HL-60 (cell line): Measurements from ENCODE around the gene CHST3.

Experiments used
- DNase-seq, 2 experiments: peaks; one replicate each; pipeline ENCODE4 v3.0.0-alpha.2; 2010 to 2020; ENCODE audit warnings: low read depth in 1 of 2, low spot score in 1 of 2
- H3K27ac ChIP-seq: fragments of 250-450 bp; sonication (Bioruptor Pico); replicated peaks from 2 replicates; pipeline ENCODE4 v1.5.1; 2020; ENCODE audit warnings: mild to moderate bottlenecking, moderate library complexity
- H3K27me3 ChIP-seq: fragments of 250-450 bp; sonication (Bioruptor Pico); 2 replicates; pipeline ENCODE4 v1.5.1; 2021; ENCODE audit warnings: mild to moderate bottlenecking, moderate library complexity; ENCODE audit not compliant: insufficient read depth, poor library complexity, severe bottlenecking
- H3K4me3 ChIP-seq: replicated peaks from 2 replicates; pipeline ENCODE4 v1.5.1; 2011; ENCODE audit warnings: mild to moderate bottlenecking, control low read depth, low read length; ENCODE audit not compliant: insufficient read depth
- GABPA ChIP-seq: IDR thresholded peaks from 2 replicates; pipeline ENCODE4 v1.6.1; 2012; ENCODE audit warnings: low read depth
- POLR2AphosphoS5 ChIP-seq: IDR thresholded peaks from 2 replicates; pipeline ENCODE4 v1.6.1; 2012; ENCODE audit warnings: low read depth
- SPI1 ChIP-seq: IDR thresholded peaks from 2 replicates; pipeline ENCODE4 v1.6.1; 2012; ENCODE audit warnings: low read depth, mild to moderate bottlenecking, borderline replicate concordance
- TF ChIP-seq, protein P1 (sequence below): IDR thresholded peaks from one replicate; pipeline ENCODE4 v1.5.1; 2011; ENCODE audit warnings: low read length, control low read depth, inconsistent platforms; ENCODE audit not compliant: insufficient read depth
- TF ChIP-seq, protein P2 (sequence below): IDR thresholded peaks from 2 replicates; pipeline ENCODE4 v1.6.1; 2012; ENCODE audit warnings: low read depth; ENCODE audit not compliant: insufficient replicate concordance

Gene CHST3

DNA sequence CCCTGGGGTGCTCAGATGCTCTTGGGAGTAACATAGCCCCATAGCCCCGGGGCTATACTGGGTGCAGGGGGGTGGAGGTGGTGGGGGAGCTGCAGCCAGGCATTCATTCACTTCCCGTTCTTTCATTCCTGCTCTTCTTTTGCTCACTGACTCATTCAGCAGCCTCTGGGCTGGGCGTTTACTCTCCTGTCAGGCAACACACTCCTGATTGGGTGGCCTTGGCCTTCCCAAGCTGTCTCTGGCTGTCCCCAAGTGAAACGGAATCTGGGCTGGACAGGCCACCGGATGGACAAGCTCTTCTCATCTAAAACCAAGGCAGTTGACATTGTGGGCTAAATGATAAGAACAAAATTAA lies 34.6 kb downstream of the CHST3 start:
- Histone ChIP-seq H3K27ac (no peak overlapping the region), H3K4me3 (no peak overlapping the region), H3K27me3 (no peaks in the 10 kb centered on the region)
- TF ChIP-seq GABPA (no peak), SPI1 (no peak), POLR2AphosphoS5 (no peak)
- TF ChIP-seq, protein P1, sequence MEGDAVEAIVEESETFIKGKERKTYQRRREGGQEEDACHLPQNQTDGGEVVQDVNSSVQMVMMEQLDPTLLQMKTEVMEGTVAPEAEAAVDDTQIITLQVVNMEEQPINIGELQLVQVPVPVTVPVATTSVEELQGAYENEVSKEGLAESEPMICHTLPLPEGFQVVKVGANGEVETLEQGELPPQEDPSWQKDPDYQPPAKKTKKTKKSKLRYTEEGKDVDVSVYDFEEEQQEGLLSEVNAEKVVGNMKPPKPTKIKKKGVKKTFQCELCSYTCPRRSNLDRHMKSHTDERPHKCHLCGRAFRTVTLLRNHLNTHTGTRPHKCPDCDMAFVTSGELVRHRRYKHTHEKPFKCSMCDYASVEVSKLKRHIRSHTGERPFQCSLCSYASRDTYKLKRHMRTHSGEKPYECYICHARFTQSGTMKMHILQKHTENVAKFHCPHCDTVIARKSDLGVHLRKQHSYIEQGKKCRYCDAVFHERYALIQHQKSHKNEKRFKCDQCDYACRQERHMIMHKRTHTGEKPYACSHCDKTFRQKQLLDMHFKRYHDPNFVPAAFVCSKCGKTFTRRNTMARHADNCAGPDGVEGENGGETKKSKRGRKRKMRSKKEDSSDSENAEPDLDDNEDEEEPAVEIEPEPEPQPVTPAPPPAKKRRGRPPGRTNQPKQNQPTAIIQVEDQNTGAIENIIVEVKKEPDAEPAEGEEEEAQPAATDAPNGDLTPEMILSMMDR: no peak
- TF ChIP-seq, protein P2, sequence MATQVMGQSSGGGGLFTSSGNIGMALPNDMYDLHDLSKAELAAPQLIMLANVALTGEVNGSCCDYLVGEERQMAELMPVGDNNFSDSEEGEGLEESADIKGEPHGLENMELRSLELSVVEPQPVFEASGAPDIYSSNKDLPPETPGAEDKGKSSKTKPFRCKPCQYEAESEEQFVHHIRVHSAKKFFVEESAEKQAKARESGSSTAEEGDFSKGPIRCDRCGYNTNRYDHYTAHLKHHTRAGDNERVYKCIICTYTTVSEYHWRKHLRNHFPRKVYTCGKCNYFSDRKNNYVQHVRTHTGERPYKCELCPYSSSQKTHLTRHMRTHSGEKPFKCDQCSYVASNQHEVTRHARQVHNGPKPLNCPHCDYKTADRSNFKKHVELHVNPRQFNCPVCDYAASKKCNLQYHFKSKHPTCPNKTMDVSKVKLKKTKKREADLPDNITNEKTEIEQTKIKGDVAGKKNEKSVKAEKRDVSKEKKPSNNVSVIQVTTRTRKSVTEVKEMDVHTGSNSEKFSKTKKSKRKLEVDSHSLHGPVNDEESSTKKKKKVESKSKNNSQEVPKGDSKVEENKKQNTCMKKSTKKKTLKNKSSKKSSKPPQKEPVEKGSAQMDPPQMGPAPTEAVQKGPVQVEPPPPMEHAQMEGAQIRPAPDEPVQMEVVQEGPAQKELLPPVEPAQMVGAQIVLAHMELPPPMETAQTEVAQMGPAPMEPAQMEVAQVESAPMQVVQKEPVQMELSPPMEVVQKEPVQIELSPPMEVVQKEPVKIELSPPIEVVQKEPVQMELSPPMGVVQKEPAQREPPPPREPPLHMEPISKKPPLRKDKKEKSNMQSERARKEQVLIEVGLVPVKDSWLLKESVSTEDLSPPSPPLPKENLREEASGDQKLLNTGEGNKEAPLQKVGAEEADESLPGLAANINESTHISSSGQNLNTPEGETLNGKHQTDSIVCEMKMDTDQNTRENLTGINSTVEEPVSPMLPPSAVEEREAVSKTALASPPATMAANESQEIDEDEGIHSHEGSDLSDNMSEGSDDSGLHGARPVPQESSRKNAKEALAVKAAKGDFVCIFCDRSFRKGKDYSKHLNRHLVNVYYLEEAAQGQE: no peak
- no peak for DNase-seq

DNA sequence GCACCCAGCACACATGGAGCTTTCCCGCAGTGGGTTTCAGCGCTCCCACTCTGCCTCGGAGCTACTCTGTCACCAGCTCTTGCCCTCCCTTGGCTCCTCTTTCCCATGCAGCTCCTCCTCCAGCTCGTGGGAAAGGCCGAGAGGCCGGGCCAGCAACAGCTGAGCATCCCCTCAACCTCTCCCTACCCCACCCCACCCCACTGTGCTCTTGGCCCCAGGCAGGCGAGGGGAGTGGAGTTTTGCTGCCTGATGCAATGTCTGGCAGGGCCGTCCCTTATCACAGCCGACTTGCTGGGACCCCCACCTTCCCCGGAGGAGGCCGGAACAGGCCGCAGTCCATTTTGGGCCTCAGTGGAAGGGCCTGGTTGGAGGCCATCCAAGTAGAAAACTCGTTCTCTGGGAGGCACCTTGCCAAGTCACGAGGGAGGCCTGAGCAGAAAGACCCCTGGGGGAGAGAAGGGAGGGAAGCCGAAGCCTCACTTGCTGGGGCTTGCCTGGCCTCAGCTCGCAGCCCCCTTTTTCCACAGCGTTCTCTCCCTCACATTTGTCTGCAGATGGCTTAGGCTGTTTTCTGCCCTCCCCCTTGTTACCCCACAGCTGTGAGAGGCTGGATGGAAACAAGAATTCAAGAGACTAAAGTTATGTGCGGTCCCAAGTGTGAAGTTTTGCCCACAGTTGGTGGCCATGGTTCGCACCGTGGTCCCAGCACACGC lies 35.3 kb downstream of the CHST3 start:
- no peak overlapping the region for H3K27ac ChIP-seq
- TF ChIP-seq POLR2AphosphoS5 (no peak), GABPA (no peak), SPI1 (no peak)
- TF ChIP-seq, protein P1: no peak
- TF ChIP-seq, protein P2: no peak
- DNase-seq: no peak
- no peak overlapping the region for H3K4me3 ChIP-seq
- H3K27me3 ChIP-seq: no peaks in the 10 kb centered on the region

DNA sequence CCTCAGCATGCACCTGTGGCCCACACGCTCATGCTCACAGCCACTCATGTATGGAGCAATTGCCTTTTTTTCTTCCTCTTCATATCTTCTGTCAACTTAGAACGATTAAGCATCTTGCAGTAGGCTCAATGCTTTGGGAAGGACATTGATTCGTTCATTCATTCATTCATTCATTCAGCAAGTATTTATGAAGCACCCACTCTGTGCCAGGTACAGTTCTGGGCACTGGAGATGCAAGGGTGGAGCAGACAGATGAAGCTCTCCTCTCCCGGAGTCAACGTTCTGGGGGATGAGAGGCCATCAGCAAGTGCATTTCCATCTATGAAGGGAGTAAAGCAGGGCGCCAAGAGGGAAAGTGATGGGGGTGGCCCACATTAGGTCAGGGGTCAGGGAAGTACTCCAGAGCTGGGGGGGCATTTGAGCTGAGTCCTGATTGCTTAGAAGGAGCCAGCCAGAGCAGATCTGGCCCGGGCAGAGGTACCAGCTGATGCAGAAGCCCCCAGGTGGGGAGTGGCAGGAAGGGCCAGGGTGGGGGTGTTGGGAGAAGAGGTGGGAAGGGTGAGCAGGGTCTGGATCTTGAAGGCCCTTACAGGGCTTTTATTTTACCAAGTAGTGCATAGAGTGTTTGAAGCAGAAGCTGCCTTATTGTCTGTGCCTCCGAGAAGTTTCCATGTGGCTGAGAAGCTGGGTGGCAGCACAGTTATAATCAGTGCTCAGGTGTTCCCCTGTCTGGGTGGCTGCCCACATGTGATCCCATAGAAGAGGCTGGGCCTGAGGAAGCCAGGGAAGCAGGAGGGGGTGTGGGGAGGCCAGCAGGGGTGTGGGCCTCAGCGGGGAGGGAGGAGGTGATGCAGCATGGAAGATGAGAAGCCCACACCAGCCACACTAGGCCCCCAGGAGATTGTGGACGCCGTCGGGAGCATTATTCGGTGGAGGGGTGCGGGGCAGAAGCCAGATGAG lies 36.2 kb downstream of the CHST3 start:
- no peaks in the 10 kb centered on the region for H3K27me3 ChIP-seq
- H3K27ac ChIP-seq: no peak overlapping the region
- no peak for TF ChIP-seq POLR2AphosphoS5
- TF ChIP-seq, protein P1: no peak
- TF ChIP-seq, protein P2: no peak
- TF ChIP-seq GABPA: no peak
- TF ChIP-seq SPI1: no peak

More for the DNA sequence above, 36.2 kb downstream of the CHST3 start:
- DNase-seq: no peak
- H3K4me3 ChIP-seq: no peak overlapping the region
